GM21515 (cell line): ENCODE measurements around the gene SLC2A4RG.
"Not testable (repeated sequence)": the region's sequence is repeated elsewhere in the genome, so short reads cannot be mapped to it uniquely, and the experiment has no call there.

Experiments used
- ATAC-seq: cut with Tn5 transposase; IDR thresholded peaks from one replicate; pipeline ENCODE4 v1.9.1; 2021; ENCODE audit not compliant: unreplicated experiment

The SLC2A4RG gene

DNA sequence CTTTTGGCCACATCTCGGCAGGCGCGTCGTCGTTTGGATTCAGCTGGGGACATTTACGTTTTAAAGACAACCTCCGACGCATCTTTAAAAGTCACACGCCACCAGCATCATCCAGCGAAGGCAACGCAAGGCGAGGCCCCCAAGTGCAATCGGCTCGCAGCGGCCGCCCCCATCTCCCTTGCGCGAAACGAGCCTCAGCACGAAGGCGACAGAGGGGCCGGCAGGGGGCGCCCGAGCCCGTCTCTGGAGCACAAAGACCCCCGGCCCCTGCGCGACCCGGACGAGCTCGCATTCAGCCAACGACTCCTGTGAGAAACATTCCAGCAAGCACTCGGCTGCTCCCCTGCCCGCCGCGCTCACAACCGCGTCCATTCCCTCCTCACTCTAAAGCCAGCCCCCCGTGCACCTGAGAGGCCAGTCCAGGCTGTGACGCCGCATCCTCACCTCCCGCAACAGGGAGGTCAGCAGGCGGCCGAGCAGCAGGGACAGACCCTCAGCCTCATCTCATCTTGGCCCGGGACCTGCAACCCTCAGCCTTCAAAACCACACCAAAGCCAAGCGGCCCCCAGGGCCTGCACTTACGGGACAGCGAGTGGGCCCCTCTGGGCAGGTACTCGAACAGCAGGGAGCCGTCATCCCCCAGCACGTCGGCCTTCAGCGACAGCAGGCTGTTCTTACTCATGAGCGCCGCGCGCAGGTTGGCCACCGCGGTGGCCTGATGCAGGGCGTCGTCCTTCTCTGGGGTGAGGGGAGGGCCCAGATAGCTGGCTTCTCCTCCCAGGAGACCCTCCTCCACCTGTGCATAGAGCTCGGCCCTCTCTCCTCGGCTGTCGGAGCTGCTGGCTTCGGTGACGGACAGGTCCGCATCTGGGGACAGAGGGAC is 35.8 kb downstream of the SLC2A4RG start:
- ATAC-seq: no peak

DNA sequence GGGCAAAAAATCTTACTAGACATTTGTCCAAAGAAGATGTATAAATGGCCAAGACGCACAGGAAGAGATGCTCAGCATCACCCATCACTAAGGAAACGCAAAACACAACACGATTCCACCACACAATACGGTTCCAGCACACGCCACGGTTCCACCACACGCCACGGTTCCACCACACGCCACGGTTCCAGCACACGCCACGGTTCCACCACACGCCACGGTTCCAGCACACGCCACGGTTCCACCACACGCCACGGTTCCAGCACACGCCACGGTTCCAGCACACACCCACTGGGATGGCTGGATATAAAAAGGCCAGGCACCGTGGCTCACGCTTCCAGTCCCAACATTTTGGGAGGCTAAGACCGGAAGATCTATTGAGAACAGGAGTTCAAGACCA is 37.3 kb downstream of the SLC2A4RG start:
- ATAC-seq: not testable (repeated sequence)

DNA sequence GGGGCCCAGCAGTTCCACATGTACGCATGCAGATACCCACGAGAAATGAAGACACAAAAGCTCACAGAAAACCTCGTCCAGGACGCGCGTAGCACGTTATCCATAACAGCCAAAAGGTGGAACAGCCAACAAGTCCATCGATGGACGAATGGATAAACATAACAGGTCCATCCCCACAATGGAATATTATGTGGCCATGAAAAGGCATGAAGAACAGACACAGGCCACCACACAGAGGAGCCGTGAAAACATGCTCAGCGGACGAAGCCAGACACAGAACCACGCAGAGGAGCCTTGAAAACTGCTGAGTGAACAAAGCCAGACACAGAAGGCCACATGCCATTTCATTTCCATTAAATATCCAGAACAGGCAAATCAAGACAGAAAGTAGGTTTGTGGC is 38.0 kb downstream of the SLC2A4RG start:
- no peak for ATAC-seq

DNA sequence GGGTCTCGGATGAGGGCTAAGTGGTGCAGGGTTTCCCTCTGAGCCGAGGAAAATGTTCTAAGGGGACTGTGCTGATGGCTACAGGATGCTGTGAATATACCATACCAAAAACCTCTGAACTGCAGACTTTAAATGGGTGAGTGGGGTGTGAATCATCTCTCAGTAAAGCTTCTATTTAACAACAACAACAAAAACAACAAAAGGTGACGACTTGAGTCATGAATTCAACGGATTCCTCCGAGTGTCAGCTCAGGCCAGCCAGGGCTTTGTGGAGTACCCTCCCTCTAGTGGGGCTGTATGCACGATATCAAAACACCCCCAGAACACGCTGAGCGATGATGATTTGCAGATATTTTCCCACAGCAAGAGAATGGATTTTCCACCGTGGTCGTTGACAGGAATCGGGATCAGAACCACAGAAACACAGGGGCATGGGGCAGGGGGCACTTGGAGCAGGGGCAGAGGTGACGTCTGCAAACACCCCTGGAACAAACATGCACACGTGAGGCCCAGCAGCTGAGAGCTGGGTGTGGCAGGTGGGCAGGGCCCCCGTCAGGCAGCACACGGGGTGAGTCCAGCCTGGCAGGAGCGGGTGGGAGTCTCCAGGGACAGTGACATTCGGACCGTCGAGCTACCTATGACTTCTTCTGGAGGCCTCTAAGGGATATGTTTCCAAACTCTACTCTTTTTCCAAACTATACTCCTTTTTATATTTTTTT is 38.6 kb downstream of the SLC2A4RG start:
- no peak for ATAC-seq

DNA sequence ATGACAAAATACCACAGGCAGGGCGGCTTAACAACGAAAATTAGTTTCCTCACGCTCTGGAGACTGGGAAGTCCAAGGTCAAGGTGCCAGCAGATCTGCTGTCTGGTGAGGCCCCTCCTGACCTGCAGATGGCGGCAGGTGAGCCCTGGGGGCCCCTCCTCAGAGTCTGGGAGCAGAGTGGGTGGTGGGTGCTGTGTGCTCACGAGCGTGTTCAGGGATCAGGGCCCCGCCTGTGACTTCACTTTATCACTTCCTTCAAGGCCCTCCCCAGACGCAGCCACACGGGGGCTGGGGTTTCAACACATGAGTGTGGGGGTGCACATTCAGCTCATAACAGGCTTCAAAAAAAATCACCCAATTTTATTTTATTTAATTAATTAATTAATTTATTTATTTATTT is 39.3 kb downstream of the SLC2A4RG start:
- ATAC-seq: no peak

DNA sequence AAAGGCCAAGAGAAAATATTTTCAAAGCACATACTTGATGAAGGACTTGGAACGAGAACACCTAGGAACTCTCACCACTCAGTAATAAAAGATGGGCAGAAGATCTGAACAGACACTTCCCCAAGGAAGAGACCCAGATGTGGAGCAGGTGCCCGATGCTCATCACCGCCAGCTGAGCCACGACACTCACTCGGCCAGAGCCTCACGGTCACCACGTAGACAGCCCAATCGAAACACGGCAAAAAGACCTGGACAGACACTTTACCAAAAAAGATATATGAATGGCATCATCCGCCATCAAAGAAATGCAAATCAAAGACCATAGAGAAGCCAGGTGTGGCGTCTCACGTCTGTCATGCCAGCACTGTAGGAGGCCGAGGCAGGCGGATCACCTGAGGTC is 41.6 kb downstream of the SLC2A4RG start:
- ATAC-seq: no peak

DNA sequence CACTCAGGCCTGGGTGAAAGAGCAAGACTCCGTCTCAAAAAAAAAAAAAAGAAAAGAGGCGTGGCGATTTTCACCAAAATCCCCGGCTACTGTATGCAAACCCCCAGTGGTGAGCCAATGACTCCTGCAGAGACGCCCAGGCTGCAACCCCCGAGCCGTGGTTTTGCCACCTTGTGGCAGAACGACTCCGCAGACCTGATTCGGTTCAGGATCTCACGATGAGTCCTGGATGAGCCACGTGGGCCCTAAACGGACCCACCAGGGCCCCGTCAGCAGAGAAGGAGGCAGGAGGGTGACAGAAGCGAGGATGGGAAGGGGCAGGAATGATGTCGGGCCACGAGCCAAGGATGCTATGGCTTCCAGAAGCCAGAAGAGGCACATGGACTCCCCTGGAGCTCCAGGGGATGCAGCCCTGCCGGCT is 42.5 kb downstream of the SLC2A4RG start:
- ATAC-seq: no peak

DNA sequence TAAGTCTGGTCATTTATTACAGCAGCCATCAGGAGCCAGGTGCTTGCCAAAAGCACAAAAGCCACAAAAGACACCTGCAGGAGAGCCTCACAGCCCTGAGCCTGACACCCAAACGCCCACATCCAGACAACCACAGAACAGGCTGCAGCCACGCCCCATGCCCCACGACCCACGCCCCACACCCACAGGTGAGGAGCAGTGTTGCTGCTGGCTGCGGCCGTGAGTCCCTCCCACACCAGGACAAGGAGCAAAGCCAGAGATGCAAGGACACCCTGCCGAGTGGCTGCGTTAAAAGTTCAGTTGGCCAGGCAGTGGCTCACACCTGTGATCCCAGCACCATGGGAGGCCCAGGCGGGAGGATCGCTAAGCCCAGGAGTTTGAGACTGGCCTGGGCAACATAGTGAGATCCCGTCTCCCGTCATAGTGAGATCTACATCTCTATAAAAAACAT is 43.0 kb downstream of the SLC2A4RG start:
- no peak for ATAC-seq

DNA sequence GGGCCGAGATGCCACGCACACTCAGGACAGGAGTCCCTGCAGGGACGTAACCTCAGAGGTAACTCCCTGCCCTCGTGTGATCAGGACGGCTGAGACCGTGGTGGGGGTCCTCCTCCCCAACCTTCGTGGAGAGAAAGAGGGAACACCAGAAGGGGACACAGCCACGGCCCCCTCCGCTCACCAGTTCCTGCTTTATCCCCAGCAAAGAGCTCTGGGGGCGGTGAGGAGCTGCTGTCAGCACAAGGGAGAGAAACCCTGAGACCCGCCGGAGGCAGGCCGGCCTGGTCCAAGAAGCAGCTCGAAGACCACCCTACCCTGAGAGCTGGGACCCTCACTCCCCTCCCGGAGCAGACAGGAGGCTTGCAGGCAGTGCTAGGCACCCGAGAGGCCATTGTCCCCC is 44.4 kb downstream of the SLC2A4RG start:
- no peak for ATAC-seq

DNA sequence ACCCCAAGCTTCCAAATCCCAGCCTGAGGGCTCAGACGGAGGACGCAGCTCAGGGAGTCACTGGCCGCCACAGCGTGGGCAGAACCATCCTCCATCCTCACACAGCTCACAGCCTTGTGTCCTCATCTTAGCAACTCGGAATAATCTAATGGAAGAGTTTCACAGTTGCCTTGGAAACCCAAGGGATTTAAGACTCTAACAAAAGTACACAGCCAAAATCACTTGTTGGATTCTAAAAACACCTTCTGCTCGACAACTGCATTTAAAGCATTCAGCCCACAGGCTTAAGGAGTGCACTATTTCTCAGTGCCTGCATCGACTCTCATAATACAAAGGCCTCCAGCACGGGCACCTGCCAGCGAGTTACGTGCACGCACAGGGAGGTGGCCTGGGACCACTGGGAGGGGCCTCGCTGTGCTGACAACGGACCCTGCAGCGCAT is 46.1 kb downstream of the SLC2A4RG start:
- ATAC-seq: no peak

DNA sequence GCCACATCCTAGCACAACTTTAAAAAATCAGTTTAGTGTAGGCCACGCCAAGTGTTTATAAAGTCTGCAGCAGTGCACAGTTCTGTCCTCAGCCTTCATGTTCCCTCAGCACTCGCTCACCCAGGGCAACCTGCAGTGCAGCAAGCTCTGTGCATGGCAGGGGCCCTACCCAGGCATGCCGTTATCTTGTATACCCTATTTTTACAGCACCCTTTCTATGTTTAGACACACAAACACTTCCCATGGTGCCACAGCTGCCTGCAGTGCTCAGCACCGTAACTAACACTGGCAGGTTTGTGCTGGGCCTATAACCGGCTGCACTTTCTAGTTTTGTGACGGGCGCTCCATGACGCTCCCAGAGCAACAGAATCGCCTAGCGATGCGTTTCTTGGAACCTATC is 47.7 kb downstream of the SLC2A4RG start:
- no peak for ATAC-seq

DNA sequence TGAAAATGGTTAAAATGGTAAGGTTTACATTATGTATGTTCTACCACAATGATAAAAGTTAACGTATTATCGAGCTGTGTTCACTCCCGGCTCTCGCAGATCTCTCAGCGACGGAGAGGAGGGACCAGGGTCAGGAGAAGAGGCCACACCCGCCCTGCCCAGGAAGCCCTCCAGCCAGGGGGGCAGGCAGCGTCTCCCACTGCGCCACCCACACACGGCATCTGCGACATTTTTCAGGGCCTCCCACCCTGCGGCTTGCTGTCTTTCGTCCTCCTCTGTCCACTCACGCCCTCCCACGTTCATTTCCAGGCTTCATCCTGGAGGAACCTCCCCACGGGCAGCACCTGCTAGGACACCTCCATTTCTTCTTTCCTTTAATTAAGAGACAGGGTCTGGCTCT is 48.2 kb downstream of the SLC2A4RG start:
- no peak for ATAC-seq

DNA sequence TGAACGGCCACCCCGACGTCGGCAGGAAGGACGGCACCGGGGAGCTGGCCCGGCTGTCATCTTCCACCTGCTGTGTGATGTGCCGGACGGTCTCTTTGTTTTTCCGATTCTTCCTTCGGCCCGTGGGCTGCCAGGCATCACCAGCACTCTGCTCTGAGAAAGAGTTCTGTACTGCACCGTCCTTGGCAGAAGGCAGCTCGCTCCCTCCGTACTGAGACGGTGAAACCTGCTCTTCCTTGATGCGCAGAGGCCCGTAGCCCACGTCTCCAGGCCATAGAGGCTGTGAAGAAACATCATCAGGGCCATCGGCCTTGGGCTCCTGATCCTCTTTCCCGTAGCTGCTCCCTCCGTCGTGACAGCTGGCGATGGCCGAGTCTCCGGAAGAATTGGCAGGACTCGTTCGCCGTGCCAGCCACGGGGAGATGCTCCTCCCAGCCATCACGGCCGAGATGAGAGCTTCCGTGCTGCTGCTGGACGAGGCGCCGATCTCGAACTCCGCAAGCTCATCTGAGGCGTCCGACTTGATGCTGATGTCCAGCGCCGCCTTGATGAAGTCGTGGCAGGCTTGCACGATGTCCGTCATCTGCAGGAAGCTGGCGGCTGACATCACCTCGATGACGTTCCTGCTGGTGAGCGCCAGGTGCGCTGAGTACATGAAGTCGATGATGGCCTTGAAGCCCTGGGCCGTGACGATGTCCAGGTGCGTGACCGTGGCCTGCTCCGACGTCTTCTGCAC is 50.4 kb downstream of the SLC2A4RG start:
- ATAC-seq: no peak

DNA sequence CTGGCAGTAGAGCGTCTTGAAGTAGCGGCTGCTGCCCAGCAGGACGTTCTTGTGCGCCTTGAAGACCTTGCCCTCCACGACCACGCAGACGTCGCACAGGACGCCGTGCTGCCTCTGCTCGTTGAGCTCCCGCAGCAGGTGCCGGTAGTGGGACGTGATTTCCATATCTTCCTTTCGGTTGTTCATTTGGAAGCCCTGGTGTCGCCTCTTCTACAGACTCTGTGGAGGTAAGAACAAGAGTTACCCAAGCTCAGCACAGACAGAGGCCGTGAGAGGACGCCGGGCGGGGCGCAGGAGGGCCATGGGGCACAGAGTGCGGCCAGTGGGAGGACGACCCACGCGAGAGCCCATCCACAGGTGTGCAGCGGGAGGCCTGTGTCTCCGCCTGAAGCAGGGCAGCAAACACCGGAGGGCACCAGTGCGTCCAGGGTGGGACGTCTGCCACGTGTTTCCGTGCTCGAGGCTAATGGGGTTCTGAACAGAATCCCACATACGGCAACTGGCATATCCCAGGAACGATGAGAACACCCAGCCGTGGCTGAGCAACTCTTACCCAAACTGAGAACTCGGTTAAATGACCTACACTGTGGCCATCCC is 51.1 kb downstream of the SLC2A4RG start:
- ATAC-seq: no peak

DNA sequence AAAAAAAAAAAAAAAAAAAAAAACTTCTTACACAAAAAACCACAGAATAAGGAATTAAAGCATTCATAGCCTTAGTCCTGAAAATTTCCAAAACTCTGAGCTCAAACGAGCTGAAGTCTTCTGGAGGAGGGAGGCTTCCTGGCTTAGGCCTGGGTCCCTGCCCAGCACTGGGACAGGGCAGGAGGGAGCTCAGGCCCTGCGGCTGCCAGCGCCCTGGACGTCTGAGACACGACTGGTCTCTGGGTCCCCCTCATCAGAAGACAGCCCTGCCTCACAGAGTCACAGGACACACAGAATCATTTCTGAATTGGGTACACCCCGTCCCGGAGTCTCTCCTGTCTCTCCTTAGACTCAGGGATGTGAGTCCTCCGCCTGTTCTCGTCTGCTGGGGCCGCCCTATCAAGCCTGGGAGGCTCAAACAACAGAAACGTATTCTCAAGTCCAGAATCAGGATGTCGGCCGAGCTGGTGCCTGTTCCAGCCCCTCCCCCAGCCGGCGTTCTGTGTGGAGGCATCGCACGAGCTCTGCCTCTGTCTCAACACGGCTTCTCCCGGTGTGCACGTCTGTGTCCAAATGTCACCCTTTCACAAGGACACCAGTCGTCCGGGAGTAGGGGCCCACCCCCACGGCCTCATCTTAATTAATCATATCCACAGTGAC is 52.1 kb downstream of the SLC2A4RG start:
- no peak for ATAC-seq

DNA sequence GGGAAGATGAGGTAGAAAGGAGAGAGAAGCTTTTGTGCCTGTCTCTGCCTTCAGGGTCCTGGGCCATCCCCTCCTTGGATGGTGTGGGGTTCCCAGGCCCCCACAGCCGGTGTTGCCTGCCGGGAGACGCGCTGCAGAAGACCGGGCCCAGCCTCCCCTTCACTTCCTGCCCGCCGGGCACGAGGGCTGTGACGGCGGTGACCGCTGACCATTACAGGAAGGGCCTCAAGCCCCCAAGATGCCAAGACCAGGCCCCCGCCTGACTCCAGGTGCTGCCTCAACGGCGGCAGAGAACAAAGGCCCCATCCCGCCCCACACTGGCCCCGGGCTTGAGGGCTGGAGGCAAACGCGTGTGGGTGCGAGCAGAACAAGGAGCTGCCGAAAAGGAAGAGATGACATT is 53.3 kb downstream of the SLC2A4RG start:
- no peak for ATAC-seq
